Epithelial cell of esophagus (primary cell): ENCODE data around the gene ANKRD52.
A peak's percentile ranks its signal among the peaks of the same experiment; 100 is the strongest.

Experiments
- DNase-seq: peaks from one replicate; pipeline ENCODE4 v3.0.0; 2010; ENCODE audit warnings: low read depth
- H3K4me3 ChIP-seq: 2 replicates; pipeline ENCODE4 v1.5.1; 2011; ENCODE audit warnings: mild to moderate bottlenecking, low read length, control low read depth
- TF ChIP-seq, protein P1 (sequence below): IDR thresholded peaks from 2 replicates; pipeline ENCODE4 v1.5.1; 2011; ENCODE audit warnings: low read depth, mild to moderate bottlenecking, low read length, control low read depth, inconsistent platforms; ENCODE audit not compliant: insufficient read depth; ENCODE audit errors: missing control alignments

ANKRD52 gene

DNA sequence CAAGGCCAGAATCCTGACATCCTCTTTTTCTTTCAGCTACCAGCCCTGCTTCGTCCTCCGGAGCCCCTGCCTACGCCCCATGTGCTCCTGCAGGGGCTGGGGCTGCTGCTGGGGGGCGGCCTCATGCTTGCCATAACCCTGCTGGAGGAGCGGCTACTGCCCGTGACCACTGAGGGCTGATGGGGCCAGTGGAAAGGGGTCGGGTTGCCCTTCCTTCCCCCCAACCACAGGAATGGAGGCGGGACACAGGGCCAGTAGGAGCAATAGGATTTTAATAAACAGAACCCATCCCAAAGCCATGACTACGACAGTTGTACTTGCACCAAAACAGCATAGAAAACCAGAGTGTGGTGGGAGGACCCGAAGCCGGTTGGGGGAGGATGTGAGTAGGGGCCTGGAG, 20.6 kb downstream of the ANKRD52 start:
- TF ChIP-seq, protein P1, sequence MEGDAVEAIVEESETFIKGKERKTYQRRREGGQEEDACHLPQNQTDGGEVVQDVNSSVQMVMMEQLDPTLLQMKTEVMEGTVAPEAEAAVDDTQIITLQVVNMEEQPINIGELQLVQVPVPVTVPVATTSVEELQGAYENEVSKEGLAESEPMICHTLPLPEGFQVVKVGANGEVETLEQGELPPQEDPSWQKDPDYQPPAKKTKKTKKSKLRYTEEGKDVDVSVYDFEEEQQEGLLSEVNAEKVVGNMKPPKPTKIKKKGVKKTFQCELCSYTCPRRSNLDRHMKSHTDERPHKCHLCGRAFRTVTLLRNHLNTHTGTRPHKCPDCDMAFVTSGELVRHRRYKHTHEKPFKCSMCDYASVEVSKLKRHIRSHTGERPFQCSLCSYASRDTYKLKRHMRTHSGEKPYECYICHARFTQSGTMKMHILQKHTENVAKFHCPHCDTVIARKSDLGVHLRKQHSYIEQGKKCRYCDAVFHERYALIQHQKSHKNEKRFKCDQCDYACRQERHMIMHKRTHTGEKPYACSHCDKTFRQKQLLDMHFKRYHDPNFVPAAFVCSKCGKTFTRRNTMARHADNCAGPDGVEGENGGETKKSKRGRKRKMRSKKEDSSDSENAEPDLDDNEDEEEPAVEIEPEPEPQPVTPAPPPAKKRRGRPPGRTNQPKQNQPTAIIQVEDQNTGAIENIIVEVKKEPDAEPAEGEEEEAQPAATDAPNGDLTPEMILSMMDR, result no peak
- no peak for DNase-seq
- H3K4me3 ChIP-seq, result no peak overlapping the region

DNA sequence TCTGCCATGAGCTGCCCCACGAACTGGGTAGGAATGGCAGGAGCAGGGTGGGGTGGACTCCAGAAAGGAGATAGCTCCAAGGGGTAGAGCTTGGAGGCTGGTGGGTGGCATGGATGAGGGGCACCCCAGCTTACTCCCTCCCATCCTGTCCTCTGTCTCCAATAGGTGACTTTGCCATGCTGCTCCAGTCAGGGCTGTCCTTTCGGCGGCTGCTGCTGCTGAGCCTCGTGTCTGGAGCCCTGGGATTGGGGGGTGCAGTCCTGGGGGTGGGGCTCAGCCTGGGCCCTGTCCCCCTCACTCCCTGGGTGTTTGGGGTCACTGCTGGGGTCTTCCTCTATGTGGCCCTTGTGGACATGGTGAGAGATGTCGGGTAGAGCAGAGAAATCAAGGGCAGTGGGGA, 21.2 kb downstream of the ANKRD52 start:
- DNase-seq, result no peak
- H3K4me3 ChIP-seq, result no peak overlapping the region
- TF ChIP-seq, protein P1, result no peak

DNA sequence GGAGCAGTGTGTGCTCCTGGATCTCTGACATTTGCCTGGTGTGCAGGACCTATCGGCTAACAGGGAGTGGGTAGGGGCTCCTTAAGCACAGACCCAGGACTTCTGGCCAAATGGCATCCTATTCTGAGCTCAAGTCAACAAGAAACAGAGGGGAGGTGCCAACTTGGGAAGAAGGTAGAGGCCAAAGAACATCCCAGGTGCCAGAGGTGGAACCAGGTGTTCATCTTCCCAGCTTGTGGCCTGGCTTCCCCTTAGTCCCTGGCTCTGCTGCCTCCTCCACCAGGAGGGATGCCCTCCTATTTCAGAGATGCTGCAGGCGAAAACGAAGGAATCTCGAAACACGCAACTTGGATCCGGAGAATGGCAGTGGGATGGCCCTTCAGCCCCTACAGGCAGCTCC, 22.1 kb downstream of the ANKRD52 start:
- TF ChIP-seq, protein P1, result no peak
- no peak overlapping the region for H3K4me3 ChIP-seq
- DNase-seq, result no peak

DNA sequence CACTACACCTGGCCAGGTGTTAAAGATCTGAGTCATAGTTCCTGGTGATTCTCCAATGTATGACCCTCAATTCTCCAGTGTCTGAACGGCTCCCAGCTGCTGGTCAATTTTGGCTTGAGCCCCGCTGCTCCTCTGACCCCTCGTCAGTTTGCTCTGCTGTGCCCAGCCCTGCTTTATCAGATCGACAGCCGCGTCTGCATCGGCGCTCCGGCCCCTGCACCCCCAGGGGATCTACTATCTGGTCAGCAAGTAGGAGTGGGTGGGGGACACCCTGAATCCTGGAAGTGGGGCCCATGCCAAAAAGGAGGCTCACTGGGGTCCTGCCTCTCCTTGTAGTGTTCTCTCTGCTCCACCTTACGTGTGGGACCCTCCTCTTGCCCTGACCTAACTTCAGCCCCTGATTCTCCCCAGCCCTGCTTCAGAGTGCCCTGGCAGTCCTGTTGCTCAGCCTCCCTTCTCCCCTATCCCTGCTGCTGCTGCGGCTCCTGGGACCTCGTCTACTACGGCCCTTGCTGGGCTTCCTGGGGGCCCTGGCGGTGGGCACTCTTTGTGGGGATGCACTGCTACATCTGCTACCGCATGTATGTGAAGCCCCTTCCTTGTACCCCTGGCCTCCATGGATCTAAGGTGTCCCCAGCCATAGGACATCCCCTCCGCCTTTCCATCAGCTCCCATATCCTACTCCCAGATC, 23.3 kb downstream of the ANKRD52 start:
- peak; percentile 28 for DNase-seq
- TF ChIP-seq, protein P1, result no peak

DNA sequence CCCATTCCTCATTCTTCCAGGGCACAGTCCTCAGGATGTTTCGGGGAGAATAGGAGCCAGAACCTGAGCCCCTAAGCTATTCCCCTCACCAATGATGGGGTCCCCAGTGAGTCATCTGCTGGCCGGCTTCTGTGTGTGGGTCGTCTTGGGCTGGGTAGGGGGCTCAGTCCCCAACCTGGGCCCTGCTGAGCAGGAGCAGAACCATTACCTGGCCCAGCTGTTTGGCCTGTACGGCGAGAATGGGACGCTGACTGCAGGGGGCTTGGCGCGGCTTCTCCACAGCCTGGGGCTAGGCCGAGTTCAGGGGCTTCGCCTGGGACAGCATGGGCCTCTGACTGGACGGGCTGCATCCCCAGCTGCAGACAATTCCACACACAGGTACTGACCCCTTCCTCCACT, 27.0 kb downstream of the ANKRD52 start:
- no peak for DNase-seq
- TF ChIP-seq, protein P1, result no peak
- H3K4me3 ChIP-seq, result no peak overlapping the region

More for the DNA sequence above, 23.3 kb downstream of the ANKRD52 start:
- H3K4me3 ChIP-seq, result no peak overlapping the region

DNA sequence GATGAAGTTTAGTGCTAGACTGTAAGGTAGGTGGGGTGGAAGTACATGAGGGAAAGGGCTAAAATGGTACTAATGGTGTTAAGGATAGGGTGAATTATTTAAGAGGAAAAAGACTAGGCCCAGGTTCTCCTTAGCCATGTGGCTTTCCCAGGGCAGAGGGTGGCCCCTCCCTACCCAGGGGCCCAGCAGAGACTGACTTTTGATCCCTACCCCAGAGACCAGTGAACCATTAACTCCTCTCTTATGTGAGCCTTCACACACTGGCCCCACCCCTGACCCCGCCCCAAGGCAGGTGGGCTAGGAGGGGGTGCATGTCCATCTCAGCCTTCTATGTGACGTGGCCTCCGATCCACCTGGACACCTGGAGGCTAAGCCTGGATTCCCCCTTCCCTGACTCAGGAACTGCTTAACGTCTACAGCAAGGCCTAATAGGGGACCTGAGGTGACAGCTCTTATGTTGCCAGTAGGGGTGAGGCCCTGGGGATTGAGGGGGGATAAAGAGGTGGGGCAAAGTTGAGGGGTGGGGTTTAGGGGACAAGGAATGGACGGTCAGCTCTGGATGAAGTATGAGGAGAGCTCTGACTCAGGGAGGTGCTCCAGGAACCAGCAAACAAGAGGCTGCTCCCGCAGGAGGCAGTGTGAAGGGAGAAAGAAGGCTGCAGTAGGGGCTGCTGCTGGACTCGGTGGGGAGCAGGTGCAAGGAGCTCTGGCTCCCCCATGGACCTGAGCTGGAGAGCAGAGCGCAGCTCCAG, 27.6 kb downstream of the ANKRD52 start:
- DNase-seq, result no peak

More for the DNA sequence above, 27.6 kb downstream of the ANKRD52 start:
- no peak overlapping the region for H3K4me3 ChIP-seq
- TF ChIP-seq, protein P1, result no peak
